Fibroblast of lung (primary cell): ENCODE data around the gene CEMIP. TPM values are rescaled to one million over a fixed set of nuclear protein-coding genes. Genes with fewer than 3 reads are reported as not detected.

Experiments used
- DNase-seq, 2 donors: peaks; one replicate each; pipeline versions ENCODE4 v3.0.0 to v3.0.0-alpha.2; 2010; ENCODE audit warnings: low read depth in 2 of 2
- H2AFZ ChIP-seq: 2 replicates; pipeline ENCODE4 v1.5.1; 2012; ENCODE audit warnings: low read length, control low read depth, inconsistent platforms
- H3K27ac ChIP-seq: 2 replicates; pipeline ENCODE4 v1.5.1; 2011; ENCODE audit warnings: low read length, control low read depth; ENCODE audit not compliant: insufficient read depth
- H3K27me3 ChIP-seq: 2 replicates; pipeline ENCODE4 v1.5.1; 2011; ENCODE audit warnings: mild to moderate bottlenecking, low read length; ENCODE audit not compliant: control insufficient read depth, insufficient read depth
- H3K36me3 ChIP-seq: 2 replicates; pipeline ENCODE4 v1.5.1; 2011; ENCODE audit warnings: low read length; ENCODE audit not compliant: control insufficient read depth, insufficient read depth
- H3K4me1 ChIP-seq: 2 replicates; pipeline ENCODE4 v1.5.1; 2011; ENCODE audit warnings: low read length; ENCODE audit not compliant: control insufficient read depth, insufficient read depth; ENCODE audit errors: extremely low read depth
- H3K4me2 ChIP-seq: 2 replicates; pipeline ENCODE4 v1.5.1; 2011; ENCODE audit warnings: low read length, control low read depth; ENCODE audit not compliant: insufficient read depth; ENCODE audit errors: extremely low read depth
- H3K4me3 ChIP-seq, 4 experiments: fragments of 200-600 bp in 1 of 4; sonication (generic) in 1 of 4; replicated peaks in 1 of 4; 2 replicates each; pipeline ENCODE4 v1.5.1; 2011 to 2016; ENCODE audit warnings: low read length in 4 of 4, low read depth in 3 of 4, mild to moderate bottlenecking in 3 of 4, control low read depth in 2 of 4, inconsistent platforms in 1 of 4, mixed read lengths in 1 of 4; ENCODE audit not compliant: insufficient read depth in 1 of 4; ENCODE audit errors: control extremely low read depth in 1 of 4
- H3K79me2 ChIP-seq: 2 replicates; pipeline ENCODE4 v1.5.1; 2012; ENCODE audit warnings: mild to moderate bottlenecking, low read length, inconsistent platforms; ENCODE audit not compliant: control insufficient read depth, insufficient read depth
- H3K9ac ChIP-seq: 2 replicates; pipeline ENCODE4 v1.5.1; 2011; ENCODE audit warnings: mild to moderate bottlenecking, low read length, control low read depth; ENCODE audit not compliant: insufficient read depth
- H3K9me3 ChIP-seq: 2 replicates; pipeline ENCODE4 v1.5.1; 2012; ENCODE audit warnings: low read depth, low read length; ENCODE audit not compliant: control insufficient read depth, insufficient read depth
- H4K20me1 ChIP-seq: 2 replicates; pipeline ENCODE4 v1.5.1; 2011; ENCODE audit warnings: low read length; ENCODE audit not compliant: control insufficient read depth, insufficient read depth; ENCODE audit errors: extremely low read depth
- CTCF ChIP-seq, 2 donors: IDR thresholded peaks in 1 of 2; conservative IDR thresholded peaks in 1 of 2; 1 replicate in 1 of 2; 2 replicates in 1 of 2; pipeline ENCODE4 v1.5.1; 2011 to 2012; ENCODE audit warnings: low read length in 2 of 2, control low read depth in 1 of 2, inconsistent platforms in 1 of 2, low read depth in 1 of 2, mild to moderate bottlenecking in 1 of 2
- EZH2 ChIP-seq: IDR thresholded peaks from 2 replicates; pipeline ENCODE4 v1.5.1; 2012; ENCODE audit warnings: low read length, control low read depth, mild to moderate bottlenecking; ENCODE audit errors: missing control alignments
- polyA plus RNA-seq, 2 donors: library from polyadenylated mRNA; depleted of rRNA in 1 of 2; stranded (reverse) in 1 of 2; unstranded in 1 of 2; fragments of >200 nt; gene quantifications; 2 replicates each; pipeline ENCODE4 v1.2.1, GENCODE V29; 2011 to 2012; ENCODE audit warnings: missing spikeins in 1 of 2
- total RNA-seq: library from RNA; depleted of rRNA; stranded (reverse); fragments of >200 nt; gene quantifications from 2 replicates; pipeline ENCODE4 v1.2.1, GENCODE V29; 2014

The CEMIP gene
- total and polyA plus RNA-seq, 2 donors (not counting 1 experiment from before 2014, with no cell fraction given), result 946 to 1,190 TPM

- Histone ChIP-seq H3K4me1 (peaks cover 3% of the 10 kb centered on the region), H3K9me3 (no peaks in the 10 kb centered on the region)
- no peak for TF ChIP-seq EZH2
- no peak for TF ChIP-seq CTCF (conservative IDR thresholded peaks at IDR 0.05 in 1 of 2, IDR thresholded peaks at IDR 0.05 in 1 of 2; ENCODE audit: low read depth in 1 of 2, low read length in 2 of 2)
Observed at GRCh38 chr15:80969316-80969715, 190.1 kb downstream of the CEMIP start.

GRCh38 chr15:80970018-80970657, 191.0 kb downstream of the CEMIP start:
- H3K4me2 ChIP-seq, result no peak overlapping the region
- no peak overlapping the region for H3K27ac ChIP-seq
- H2AFZ ChIP-seq, result no peak overlapping the region
- H3K4me1 ChIP-seq, result peaks cover 3% of the 10 kb centered on the region
- H3K9me3 ChIP-seq, result no peaks in the 10 kb centered on the region
- no peaks in the 10 kb centered on the region for H3K79me2 ChIP-seq
- H4K20me1 ChIP-seq, result no peaks in the 10 kb centered on the region
- H3K36me3 ChIP-seq, result no peaks in the 10 kb centered on the region
- H3K9ac ChIP-seq, result no peak overlapping the region
- no peak for TF ChIP-seq EZH2
- TF ChIP-seq CTCF (conservative IDR thresholded peaks at IDR 0.05 in 1 of 2, IDR thresholded peaks at IDR 0.05 in 1 of 2; ENCODE audit: low read depth in 1 of 2, low read length in 2 of 2), result peak; percentile 68 to 72
- no peak overlapping the region for H3K4me3 ChIP-seq
- DNase-seq, result peak in 1 of 2 donors; percentile 70
- no peaks in the 10 kb centered on the region for H3K27me3 ChIP-seq

More at GRCh38 chr15:80969316-80969715, 190.1 kb downstream of the CEMIP start:
- H3K9ac ChIP-seq, result no peak overlapping the region
- no peak overlapping the region for H3K4me3 ChIP-seq
- H3K27ac ChIP-seq, result no peak overlapping the region
- no peaks in the 10 kb centered on the region for H4K20me1 ChIP-seq
- H3K27me3 ChIP-seq, result no peaks in the 10 kb centered on the region
- no peak for DNase-seq
- no peak overlapping the region for H3K4me2 ChIP-seq
- no peaks in the 10 kb centered on the region for H3K36me3 ChIP-seq
- no peak overlapping the region for H2AFZ ChIP-seq
- no peaks in the 10 kb centered on the region for H3K79me2 ChIP-seq

- H2AFZ ChIP-seq, result no peak overlapping the region
- H3K79me2 ChIP-seq, result no peaks in the 10 kb centered on the region
- no peaks in the 10 kb centered on the region for H3K27me3 ChIP-seq
- no peaks in the 10 kb centered on the region for H3K9me3 ChIP-seq
- H3K9ac ChIP-seq, result no peak overlapping the region
- no peak overlapping the region for H3K4me2 ChIP-seq
- no peak overlapping the region for H3K4me3 ChIP-seq
- H3K4me1 ChIP-seq, result peaks cover 3% of the 10 kb centered on the region
- H4K20me1 ChIP-seq, result no peaks in the 10 kb centered on the region
- TF ChIP-seq CTCF (conservative IDR thresholded peaks at IDR 0.05 in 1 of 2, IDR thresholded peaks at IDR 0.05 in 1 of 2; ENCODE audit: low read depth in 1 of 2, low read length in 2 of 2) (no peak), EZH2 (no peak)
- H3K36me3 ChIP-seq, result no peaks in the 10 kb centered on the region
- H3K27ac ChIP-seq, result no peak overlapping the region
- no peak for DNase-seq
Observed at GRCh38 chr15:80970658-80971057, 191.5 kb downstream of the CEMIP start.
